Mammary epithelial cell (primary cell): ENCODE measurements around the gene RAPGEFL1.

Source experiments
- EZH2 ChIP-seq: IDR thresholded peaks from 2 replicates; pipeline ENCODE4 v1.6.1; 2012; ENCODE audit warnings: low read length, inconsistent platforms, borderline replicate concordance
- TF ChIP-seq, protein P1 (sequence below), 2 donors: IDR thresholded peaks in 1 of 2; conservative IDR thresholded peaks in 1 of 2; 2 replicates each; pipeline ENCODE4 v1.5.1; 2011 to 2012; ENCODE audit warnings: inconsistent platforms in 2 of 2, low read length in 2 of 2, mild to moderate bottlenecking in 2 of 2, control low read depth in 1 of 2, low read depth in 1 of 2; ENCODE audit not compliant: insufficient read depth in 1 of 2; ENCODE audit errors: extremely low read depth in 1 of 2

DNA sequence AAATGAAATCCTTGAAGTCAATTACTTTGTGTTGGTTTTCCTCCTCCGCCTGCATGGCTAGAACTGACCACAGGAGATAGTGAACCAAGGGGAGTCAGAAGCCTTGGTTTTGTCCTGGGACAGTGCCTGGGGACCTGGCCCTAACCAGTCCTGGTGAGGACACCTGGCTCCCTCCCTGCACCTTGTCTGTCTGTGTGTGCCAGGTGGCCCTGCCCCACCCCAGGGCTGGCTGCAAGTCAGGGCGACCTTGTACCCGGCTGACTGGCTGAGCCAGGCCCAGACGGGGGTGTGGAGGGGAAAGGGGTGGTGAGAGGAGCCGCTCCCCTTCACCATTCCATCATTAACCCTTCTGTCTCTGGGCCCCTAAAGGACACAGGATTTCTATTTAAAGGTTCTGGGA is 3.4 kb downstream of the RAPGEFL1 start:
- no peak for TF ChIP-seq EZH2
- TF ChIP-seq, protein P1, sequence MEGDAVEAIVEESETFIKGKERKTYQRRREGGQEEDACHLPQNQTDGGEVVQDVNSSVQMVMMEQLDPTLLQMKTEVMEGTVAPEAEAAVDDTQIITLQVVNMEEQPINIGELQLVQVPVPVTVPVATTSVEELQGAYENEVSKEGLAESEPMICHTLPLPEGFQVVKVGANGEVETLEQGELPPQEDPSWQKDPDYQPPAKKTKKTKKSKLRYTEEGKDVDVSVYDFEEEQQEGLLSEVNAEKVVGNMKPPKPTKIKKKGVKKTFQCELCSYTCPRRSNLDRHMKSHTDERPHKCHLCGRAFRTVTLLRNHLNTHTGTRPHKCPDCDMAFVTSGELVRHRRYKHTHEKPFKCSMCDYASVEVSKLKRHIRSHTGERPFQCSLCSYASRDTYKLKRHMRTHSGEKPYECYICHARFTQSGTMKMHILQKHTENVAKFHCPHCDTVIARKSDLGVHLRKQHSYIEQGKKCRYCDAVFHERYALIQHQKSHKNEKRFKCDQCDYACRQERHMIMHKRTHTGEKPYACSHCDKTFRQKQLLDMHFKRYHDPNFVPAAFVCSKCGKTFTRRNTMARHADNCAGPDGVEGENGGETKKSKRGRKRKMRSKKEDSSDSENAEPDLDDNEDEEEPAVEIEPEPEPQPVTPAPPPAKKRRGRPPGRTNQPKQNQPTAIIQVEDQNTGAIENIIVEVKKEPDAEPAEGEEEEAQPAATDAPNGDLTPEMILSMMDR (conservative IDR thresholded peaks at IDR 0.05 in 1 of 2, IDR thresholded peaks at IDR 0.05 in 1 of 2; ENCODE audit: extremely low read depth in 1 of 2, insufficient read depth in 1 of 2, low read depth in 1 of 2, low read length in 2 of 2), result no peak
